Myocyte (in vitro differentiated cells): Measurements from ENCODE around the gene ZNF805. TPM values are rescaled to one million over a fixed set of nuclear protein-coding genes. Genes with fewer than 3 reads are reported as not detected.
"Not testable (repeated sequence)": the region's sequence is repeated elsewhere in the genome, so short reads cannot be mapped to it uniquely, and the experiment has no call there.

Experiments used
- DNase-seq: peaks from one replicate; pipeline ENCODE4 v3.0.0-alpha.2; 2012; ENCODE audit warnings: low read depth
- polyA plus RNA-seq: library from polyadenylated mRNA; unstranded; fragments of >200 nt; gene quantifications from one replicate; pipeline ENCODE4 v1.2.1, GENCODE V29; 2012; ENCODE audit warnings: missing spikeins
- total RNA-seq: library from RNA; depleted of rRNA; stranded (reverse); fragments of >200 nt; gene quantifications from 2 replicates; pipeline ENCODE4 v1.2.3, GENCODE V29; 2014

ZNF805 gene
- total RNA-seq, result 16.0 and 16.9 TPM in 2 replicates
- 4.0 TPM for polyA plus RNA-seq

- peak; percentile 94 for DNase-seq
These were observed at the start of gene ZNF805 for GRCh38 chr19:57240311-57241090. Gene ZNF805 (plus strand): TSS chr19:57240632. CDS start chr19:57240892, 260 bp downstream.

GRCh38 chr19:57191141-57192076 is 49.0 kb upstream of the ZNF805 start, which contains the start of gene ZNF264:
Gene ZNF264 (plus strand): TSS chr19:57191500. CDS start chr19:57191914, 414 bp downstream.
- DNase-seq, result peak; percentile 88

- no peak for DNase-seq
These were observed 48.4 kb upstream of the ZNF805 start for GRCh38 chr19:57192077-57192420.

GRCh38 chr19:57192993-57193392 is 47.4 kb upstream of the ZNF805 start:
- DNase-seq, result no peak

DNA sequence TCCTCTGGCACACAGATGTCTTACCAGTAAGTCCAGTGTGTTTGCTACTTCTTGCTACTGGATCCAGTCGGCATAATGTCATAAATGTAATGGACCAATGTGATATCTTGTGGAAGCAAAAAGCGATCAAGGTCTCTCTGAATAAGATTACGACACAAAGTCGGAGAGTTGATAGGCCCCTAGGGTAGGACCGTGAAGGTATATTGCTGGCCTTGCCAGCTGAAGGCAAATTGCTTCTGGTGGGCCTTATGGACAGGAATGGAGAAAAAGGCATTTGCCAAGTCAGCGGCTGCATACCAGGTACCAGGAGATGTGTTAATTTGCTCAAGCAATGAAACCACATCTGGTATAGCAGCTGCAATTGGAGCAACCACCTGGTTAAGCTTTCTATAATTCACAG is 42.6 kb upstream of the ZNF805 start:
- not testable (repeated sequence) for DNase-seq

DNA sequence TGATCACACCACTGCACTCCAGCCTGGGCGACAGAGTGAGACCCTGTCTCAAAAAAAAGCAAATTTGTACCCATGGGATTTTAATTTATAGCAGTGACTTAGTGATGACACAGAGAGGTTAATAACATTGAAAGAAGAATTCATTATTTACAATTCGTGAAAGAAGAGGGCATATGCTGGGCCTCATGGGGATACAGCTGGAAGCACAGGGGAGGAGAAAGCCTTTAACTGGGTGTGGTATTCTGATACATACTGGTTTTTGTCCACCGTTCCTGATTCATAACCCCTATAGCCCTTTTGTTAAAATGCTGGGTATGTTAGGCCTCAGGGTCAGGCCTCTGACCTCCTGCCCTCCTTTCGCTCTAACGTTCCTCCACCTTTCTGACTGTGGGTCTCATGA is 38.3 kb upstream of the ZNF805 start:
- no peak for DNase-seq

GRCh38 chr19:57210381-57210780 is 30.1 kb upstream of the ZNF805 start:
- DNase-seq, result no peak

- no peak for DNase-seq
These were observed 28.3 kb upstream of the ZNF805 start for GRCh38 chr19:57212109-57212508.

DNA sequence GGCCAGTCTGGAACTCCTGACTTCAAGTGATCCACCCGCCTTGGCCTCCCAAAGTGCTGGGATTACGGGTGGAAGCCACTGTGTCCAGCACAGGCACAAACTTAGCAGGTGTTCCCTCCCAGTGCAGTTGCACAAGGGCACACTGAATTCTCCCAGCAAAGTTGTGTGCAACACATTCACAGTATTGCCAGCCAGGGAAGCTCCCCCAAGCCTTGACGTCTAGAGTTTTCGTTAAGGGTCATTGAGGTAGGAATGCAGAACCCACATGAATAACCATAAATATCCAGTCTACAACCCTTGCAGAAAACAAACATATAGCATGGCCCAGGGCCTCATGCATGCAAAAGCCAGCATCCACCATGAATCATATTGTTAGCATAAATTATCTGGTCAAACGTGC is 12.9 kb upstream of the ZNF805 start:
- DNase-seq, result no peak

GRCh38 chr19:57231686-57232085 is 8.7 kb upstream of the ZNF805 start:
- no peak for DNase-seq

DNA sequence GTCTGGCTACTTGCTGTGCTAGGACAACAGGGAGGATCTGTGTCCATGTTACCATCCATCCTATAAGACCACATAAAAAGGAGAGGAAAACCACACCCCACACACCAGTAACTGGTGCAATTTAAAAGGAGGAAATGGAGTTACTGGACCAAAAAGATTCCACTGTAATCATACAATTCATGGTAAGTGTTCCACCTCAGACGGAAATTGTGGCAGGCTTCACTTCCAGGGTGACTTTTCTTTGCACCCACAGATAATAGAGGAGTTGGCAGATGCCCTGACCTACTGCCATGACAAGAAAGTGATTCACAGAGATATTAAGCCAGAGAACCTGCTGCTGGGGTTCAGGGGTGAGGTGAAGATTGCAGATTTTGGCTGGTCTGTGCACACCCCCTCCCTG is 7.2 kb upstream of the ZNF805 start:
- DNase-seq, result no peak

DNA sequence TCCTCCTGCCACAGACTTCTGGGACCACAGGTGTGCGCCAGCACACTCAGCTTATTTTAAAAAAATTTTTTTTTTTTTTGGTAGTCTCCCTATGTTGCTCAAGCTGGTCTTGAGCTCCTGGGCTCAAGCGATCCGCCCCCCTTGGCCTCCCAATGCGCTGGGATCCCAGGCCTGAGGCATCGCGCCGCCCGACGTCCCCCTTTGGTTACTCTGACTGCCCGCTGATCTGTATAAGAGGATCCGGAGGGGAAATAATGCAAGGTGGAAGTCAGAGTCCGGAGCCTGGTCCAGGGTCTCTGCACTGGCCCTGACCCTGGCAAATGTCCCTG is 486 bp upstream of the ZNF805 start:
- no peak for DNase-seq

DNA sequence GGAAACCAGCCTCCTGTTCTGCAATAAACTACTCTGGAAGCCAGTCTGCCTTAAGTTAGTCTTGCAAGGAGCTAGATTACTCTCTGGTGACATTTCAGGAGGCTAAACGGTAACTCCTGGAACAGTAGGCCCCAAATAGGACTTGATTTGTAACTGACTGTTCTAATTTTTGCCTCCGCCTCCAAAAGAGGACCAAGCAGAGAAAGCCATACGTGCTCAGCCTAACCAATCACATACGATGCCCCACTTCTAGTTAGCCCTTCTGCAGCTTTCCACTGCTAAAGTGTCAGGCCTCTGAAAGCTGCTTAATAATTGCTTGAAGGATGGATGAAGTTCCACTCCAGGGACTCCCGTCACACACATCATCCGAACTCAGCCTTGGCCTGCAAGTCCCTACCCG is 744 bp downstream of the ZNF805 start:
- DNase-seq, result peak; percentile 9

DNA sequence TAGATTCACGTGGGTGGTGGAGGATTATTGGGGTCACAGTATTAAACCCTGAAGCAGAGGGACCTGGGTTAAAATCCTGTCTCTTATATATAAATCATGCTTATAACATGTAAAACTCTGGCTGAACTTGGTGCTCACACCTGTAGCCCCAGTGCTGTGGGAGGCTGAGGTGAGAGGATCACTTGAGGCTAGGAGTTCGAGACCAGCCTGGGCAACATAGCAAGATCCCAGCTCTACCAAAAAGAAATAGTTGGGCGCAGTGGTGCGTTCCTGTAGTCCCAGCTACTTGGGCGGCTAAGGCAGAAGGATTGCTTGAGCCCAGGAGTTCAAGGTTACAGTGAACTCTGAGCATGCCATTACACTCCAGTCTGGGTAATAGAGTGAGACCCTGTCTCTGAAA is 2.4 kb downstream of the ZNF805 start:
- no peak for DNase-seq

DNA sequence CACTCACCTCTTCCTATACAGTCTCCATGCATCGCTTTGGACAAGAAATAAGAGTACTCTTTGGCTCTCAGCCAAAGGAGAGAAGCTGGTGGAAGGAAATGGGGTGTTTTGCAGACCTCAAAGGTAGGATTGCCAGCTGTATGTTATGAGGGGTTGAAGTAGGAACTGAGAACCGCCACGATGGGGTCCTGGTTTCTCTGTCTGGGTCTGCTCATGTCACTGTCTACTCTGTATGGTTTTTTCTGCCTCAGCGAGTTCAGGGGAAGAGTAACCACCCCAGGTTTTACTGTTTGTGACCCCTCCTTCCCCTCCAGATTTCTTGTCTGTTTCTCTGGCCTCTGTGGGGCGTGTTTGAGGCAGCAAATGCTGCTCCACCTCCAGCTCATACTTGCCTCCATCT is 4.1 kb downstream of the ZNF805 start:
- no peak for DNase-seq

DNA sequence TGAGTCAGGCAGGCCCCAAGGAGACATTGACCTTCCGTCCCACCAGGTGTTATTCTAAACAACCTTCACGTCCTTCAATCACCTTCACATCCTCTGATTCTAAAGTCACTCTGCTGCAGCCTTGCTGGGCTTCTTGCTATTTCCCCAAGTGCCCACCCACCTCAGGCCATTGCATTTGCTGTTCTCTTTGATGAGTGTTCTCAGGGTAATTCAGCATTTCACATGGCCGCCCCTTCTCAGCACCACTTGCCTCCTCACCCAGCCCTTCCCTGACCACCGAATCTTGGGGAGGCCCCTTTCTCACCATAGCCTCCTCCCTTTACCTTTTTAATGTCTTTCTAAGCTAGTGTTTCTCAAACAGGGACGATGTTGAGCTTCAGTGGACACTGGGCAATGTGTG is 4.6 kb downstream of the ZNF805 start:
- no peak for DNase-seq

DNA sequence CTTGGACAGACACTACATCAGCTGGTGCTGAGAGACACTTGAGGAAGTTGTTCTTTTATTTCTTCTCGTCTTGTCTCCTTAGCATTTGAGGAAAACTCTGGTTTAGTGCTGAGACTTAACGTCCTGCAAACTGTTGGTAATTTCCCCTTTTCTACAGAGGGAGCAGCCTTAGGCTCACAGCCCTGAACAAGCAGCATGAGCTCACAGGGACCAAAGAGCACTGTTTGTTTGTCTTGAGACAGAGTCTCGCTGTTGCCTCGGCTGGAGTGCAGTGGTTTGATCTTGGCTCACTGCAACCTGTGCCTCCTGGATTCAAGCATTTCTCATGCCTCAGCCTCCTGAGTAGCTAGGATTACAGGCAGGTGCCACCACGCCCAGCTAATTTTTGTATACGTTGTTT is 5.5 kb downstream of the ZNF805 start:
- DNase-seq, result no peak

- DNase-seq, result no peak
These were observed 8.2 kb downstream of the ZNF805 start for GRCh38 chr19:57248646-57249045.

- no peak for DNase-seq
These were observed 8.9 kb downstream of the ZNF805 start for GRCh38 chr19:57249329-57249728.

GRCh38 chr19:57253767-57254166 is 13.3 kb downstream of the ZNF805 start:
- peak; percentile 15 for DNase-seq

DNA sequence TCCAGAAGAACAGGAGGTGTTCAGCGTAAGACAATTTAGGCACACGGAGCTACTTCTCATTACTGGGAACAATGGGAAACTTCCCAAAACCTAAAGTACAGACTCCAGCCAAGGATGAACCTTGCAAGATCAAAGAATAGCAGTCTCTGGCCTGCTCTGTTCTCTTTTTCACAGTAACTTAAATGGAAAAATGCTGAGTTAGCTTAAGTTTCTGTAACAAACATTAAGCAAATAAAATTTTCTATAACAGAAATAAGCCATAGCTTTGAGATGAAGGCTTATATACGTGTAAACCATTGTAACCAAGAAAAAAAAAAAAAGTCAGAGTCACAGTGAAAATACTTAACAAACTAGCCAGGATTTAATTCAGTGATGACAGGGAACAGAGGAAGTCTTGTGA is 21.6 kb downstream of the ZNF805 start:
- no peak for DNase-seq

DNA sequence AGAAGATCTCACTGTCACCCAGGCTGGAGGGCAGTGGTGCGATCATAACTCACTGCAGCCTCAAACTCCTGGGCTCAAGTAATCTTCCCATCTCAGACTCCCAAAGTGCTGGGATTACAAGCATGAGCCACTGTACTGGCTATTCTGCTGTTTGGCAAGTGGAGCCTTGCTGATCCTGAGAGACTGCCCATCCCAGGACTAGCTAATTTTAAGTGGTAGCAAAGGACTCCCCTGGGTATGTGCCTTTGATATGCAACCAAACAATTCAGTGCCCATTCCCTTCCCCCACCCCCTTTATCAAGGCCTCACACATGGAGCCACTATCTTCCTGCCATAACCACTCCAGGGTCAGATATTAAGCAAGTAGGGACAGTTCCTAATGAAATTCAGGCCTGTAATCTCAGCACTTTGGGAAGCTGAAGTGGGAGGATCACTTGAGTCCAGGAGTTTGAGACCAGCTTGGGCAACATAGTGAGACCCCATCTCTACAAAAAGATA is 22.9 kb downstream of the ZNF805 start:
- no peak for DNase-seq
